Cardiac fibroblast (primary cell): ENCODE measurements around the gene SF3A2.

Experiments used
- DNase-seq, 2 donors: peaks; one replicate each; pipeline versions ENCODE4 v3.0.0 to v3.0.0-alpha.2; 2010; ENCODE audit warnings: low read depth in 2 of 2
- H3K4me3 ChIP-seq, 2 donors: replicated peaks in 1 of 2; 1 replicate in 1 of 2; 2 replicates in 1 of 2; pipeline ENCODE4 v1.5.1; 2011; ENCODE audit warnings: low read depth in 2 of 2, low read length in 2 of 2, mild to moderate bottlenecking in 2 of 2, moderate library complexity in 1 of 2
- TF ChIP-seq, protein P1 (sequence below): IDR thresholded peaks from one replicate; pipeline ENCODE4 v1.5.1; 2011; ENCODE audit warnings: low read depth, mild to moderate bottlenecking, low read length, inconsistent platforms

SF3A2 gene

GRCh38 chr19:2219726-2220125, 16.9 kb upstream of the SF3A2 start:
- TF ChIP-seq, protein P1, sequence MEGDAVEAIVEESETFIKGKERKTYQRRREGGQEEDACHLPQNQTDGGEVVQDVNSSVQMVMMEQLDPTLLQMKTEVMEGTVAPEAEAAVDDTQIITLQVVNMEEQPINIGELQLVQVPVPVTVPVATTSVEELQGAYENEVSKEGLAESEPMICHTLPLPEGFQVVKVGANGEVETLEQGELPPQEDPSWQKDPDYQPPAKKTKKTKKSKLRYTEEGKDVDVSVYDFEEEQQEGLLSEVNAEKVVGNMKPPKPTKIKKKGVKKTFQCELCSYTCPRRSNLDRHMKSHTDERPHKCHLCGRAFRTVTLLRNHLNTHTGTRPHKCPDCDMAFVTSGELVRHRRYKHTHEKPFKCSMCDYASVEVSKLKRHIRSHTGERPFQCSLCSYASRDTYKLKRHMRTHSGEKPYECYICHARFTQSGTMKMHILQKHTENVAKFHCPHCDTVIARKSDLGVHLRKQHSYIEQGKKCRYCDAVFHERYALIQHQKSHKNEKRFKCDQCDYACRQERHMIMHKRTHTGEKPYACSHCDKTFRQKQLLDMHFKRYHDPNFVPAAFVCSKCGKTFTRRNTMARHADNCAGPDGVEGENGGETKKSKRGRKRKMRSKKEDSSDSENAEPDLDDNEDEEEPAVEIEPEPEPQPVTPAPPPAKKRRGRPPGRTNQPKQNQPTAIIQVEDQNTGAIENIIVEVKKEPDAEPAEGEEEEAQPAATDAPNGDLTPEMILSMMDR = no peak
- H3K4me3 ChIP-seq = no peak overlapping the region
- no peak for DNase-seq

DNA sequence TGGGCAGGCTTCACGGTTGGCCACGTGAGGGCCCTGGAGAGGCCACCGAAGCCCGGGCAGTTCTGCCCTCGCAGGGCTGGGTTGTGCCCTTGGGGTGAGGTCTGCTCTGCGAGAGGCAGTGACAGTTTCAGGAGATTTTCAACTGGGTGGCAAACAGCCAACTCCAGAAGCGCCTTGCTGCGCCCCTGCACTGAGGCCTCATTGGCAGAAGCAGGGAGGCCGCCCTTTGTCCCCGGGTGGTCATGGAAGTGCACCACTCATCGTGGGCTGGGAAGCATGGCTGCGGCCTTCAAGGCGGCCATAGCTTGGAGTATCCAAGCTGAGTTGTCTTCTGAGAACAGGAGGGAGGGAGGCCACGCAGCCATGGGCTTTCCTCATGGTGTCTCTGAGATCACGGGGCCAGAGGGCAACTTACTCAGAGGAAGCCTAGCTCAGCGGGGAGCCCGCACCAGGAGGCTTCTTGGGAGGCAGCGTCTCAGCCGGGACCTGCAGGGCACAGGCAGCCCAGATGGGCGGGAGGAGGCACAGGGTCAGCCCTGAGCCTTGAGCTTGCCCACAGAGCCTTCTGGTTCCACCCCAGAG, 15.3 kb upstream of the SF3A2 start:
- DNase-seq = peak; percentile 34 to 84
- TF ChIP-seq, protein P1 = no peak
- H3K4me3 ChIP-seq = no peak overlapping the region

- DNase-seq = no peak
- no peak overlapping the region for H3K4me3 ChIP-seq
- TF ChIP-seq, protein P1 = peak; percentile 9
Measured at GRCh38 chr19:2221918-2222317, 14.7 kb upstream of the SF3A2 start.

DNA sequence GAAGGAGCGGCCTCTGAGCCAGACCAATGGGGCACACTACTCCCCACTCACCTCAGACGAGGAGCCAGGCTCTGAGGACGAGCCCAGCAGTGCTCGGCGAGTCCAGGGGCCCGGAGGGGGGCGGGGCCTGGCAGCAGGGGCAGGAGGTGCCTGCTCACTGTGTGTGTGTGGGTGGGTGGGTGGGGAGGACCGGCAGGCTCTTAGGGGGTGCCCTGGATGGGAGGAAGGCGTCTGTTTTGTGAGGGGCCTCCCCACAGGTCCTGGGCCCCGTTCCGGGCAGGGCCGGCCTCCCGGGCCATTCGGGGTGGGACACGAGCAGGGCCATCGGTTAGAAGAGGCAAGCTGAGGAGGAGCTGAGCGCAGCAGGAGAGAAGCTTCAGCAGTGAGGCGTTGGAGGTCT, 13.2 kb upstream of the SF3A2 start:
- no peak for DNase-seq
- TF ChIP-seq, protein P1 = no peak
- H3K4me3 ChIP-seq = no peak overlapping the region

- no peak overlapping the region for H3K4me3 ChIP-seq
- no peak for DNase-seq
- TF ChIP-seq, protein P1 = no peak
Measured at GRCh38 chr19:2223959-2224358, 12.7 kb upstream of the SF3A2 start.

DNA sequence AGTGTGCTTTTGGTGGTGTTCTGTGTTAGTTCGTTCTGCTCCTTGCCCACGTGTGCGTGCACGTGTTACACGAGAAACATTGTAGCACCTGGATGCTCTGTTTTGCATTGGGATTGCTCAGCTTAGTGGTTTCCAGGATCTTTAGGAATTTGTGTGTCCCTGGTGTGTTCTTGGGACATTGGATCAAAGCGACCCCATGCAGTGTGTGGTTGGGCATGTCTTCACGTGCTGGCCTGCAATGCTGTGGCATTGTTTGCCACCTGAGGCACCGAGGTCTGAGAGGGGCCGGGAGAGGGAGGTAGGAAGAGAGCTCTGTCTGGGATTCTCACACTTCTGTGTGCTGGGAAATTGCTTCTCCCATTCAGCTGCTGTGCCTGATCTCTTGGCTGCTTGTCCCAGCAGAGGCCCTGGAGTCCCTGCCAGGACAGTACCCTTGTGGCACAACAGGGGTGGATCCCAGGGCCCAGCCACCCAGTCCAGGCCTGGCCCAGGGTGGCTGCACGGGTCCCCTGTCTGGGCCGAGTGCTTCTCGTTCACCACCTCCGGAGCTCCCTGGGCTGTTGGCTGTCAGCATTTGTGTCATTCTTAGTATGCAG, 11.8 kb upstream of the SF3A2 start:
- DNase-seq = no peak
- no peak overlapping the region for H3K4me3 ChIP-seq
- TF ChIP-seq, protein P1 = no peak
